ENCODE results near the gene ZNF317.
"Not testable (repeated sequence)": the region's sequence is repeated elsewhere in the genome, so short reads cannot be mapped to it uniquely, and the experiment has no call there.

ZNF317 gene

DNA sequence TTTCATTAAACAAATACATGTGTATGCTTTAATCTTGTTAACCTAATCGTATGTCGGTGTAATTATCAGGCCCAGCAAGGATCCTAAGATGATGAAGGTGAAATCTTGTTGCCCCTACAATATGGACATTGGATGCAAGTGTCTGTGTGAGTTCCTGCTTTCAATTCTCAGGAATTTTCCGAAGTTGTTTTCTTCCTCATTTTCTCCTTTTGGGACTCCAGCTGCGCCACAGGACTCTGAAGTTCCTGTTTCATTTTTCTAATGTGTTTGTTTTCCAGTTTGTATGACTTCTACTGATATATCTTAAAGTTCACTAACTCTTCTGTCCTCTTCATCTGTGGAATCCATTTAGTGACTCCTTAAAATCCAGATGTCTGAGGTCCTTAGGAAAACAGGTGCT is 26.6 kb downstream of the ZNF317 start:
- TF ChIP-seq, protein P1, sequence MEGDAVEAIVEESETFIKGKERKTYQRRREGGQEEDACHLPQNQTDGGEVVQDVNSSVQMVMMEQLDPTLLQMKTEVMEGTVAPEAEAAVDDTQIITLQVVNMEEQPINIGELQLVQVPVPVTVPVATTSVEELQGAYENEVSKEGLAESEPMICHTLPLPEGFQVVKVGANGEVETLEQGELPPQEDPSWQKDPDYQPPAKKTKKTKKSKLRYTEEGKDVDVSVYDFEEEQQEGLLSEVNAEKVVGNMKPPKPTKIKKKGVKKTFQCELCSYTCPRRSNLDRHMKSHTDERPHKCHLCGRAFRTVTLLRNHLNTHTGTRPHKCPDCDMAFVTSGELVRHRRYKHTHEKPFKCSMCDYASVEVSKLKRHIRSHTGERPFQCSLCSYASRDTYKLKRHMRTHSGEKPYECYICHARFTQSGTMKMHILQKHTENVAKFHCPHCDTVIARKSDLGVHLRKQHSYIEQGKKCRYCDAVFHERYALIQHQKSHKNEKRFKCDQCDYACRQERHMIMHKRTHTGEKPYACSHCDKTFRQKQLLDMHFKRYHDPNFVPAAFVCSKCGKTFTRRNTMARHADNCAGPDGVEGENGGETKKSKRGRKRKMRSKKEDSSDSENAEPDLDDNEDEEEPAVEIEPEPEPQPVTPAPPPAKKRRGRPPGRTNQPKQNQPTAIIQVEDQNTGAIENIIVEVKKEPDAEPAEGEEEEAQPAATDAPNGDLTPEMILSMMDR (IDR thresholded peaks at IDR 0.05; ENCODE audit: low read depth, low read length) = no peak
- H3K4me3 ChIP-seq (ENCODE audit: low read depth, low read length) = no peak overlapping the region

DNA sequence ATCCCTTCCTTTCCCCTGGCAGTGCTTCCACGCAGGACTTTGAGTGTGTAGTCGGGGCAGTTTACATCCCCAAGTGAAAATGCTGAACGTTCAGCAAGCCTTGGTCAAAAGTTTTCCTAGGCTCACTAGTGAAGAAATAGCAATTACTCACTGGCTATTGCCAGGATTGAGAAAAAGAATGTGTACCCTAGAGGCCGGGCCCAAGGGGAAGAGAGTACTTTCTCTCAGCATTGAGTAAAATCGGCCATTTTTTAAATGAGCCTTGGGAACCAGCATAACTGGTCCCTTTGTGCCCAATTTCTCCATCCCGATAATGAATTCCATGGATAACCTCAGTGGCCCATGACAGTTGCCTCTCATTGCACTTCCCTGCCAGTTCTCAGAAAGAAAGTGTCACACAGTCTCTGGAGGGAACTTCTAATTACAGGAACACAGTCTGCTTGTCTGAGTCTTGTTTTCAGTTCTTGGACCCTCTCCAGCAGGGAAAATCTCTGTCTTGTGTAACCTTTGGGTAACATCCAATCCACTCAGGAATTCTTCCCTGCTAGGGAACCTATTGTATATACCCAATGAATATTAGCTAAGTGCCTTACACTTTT is 31.3 kb downstream of the ZNF317 start:
- TF ChIP-seq, protein P1 (IDR thresholded peaks at IDR 0.05; ENCODE audit: low read depth, low read length) = no peak
- no peak overlapping the region for H3K4me3 ChIP-seq (ENCODE audit: low read depth, low read length)

DNA sequence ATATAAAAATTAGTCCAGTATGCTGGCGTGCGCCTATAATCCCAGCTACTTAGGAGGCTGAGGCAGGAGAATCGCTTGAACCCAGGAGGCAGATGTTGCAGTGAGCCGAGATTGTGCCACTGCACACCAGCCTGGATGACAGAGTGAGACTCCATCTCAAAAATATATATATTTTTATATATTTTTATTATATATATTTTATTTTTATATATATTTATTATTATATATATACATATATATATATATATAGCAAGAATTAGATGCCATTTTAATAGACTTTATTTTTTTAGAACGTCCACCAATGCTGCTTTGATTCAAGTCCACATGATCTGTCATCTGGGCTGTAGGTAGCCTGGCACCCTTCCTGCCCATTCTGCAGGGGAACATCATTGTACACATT is 35.1 kb downstream of the ZNF317 start:
- H3K4me3 ChIP-seq (ENCODE audit: low read depth, low read length) = no peak overlapping the region
- TF ChIP-seq, protein P1 (IDR thresholded peaks at IDR 0.05; ENCODE audit: low read depth, low read length) = no peak

DNA sequence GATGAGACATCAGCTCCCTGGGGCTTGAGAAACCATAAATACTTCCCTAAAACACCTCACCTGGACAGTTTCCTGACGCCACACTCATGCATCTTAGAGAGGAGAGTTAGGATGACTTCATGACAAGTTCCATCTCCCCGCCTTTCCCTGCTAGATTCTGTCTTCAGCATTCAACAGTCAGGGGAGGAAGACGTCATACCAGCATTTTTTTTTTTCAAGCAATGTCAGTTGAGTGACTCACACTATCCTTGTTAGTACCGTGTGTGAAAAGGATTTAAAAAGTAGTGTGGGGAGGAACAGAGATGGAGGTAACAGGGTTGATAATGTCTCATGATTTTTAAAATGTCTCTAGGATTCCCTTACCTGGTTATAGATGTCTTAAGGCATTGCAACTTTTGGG is 38.7 kb downstream of the ZNF317 start, which contains the start of gene OR7D2:
Gene OR7D2 (plus strand): TSS at position 79 of the 400 bp plus-strand sequence. CDS start 6,803 bp downstream, outside the sequence.
- H3K4me3 ChIP-seq (ENCODE audit: low read depth, low read length) = no peak within 1 kb of the TSS
- TF ChIP-seq, protein P1 (IDR thresholded peaks at IDR 0.05; ENCODE audit: low read depth, low read length) = no peak

DNA sequence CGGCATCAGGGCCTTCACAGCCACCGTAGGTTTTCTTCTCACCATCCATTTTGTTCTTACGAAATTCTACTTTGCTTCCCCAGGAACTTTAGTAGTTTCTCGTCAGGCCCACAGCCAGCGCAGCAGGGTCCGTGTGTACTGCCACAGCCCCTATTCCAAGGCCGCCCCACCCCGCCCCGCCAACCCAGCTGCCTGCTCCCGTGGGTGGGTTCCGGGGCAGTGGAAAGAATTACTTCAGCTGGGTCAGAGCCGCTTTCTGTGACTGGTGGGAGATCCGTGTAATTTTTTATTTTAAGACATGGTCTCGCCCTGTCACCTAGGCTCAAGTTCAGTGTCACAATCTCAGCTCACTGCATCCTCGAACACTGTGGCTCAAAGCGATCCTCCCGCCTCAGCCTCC is 42.8 kb downstream of the ZNF317 start:
- no peak overlapping the region for H3K4me3 ChIP-seq (ENCODE audit: low read depth, low read length)

DNA sequence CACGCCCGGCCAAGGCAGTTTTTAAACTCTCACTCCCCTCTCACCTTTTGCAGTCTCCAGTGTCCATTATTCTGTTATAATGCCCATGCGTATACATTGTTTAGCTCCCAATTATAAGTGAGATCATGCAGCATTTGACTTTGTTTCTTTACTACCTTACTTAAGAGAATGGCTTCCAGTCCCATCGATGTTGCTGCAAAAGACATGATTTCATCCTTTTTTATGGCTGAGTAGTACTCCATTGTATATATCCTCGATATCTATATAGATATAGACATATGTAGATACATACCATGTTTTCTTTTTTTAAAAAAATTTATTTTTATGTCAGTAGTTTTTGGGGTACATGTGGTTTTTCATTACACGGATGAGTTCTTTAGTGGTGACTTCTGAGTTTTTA is 47.0 kb downstream of the ZNF317 start:
- TF ChIP-seq, protein P1 (IDR thresholded peaks at IDR 0.05; ENCODE audit: low read depth, low read length) = no peak
- H3K4me3 ChIP-seq (ENCODE audit: low read depth, low read length) = no peak overlapping the region

More for the DNA sequence above, 42.8 kb downstream of the ZNF317 start:
- TF ChIP-seq, protein P1 (IDR thresholded peaks at IDR 0.05; ENCODE audit: low read depth, low read length) = no peak

DNA sequence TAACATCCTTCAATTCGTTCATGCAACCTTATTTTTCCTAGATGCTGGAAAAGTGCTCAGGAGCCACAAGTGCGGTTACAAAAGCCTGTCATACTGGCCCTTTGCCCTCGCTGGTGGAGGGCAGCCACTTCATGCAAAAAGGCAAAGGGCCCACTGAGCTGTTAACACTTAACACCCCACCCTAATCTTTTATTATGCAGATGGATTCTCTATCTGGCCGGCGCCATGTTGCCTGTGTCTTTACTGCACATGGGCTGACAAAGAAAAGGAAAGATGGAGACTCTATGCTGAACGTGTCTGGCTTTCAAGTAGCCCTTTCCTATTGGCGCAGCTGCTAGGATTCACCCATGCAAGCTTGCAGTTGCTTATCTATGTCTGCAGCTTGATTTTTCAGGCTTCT is 49.3 kb downstream of the ZNF317 start:
- H3K4me3 ChIP-seq (ENCODE audit: low read depth, low read length) = no peak overlapping the region
- TF ChIP-seq, protein P1 (IDR thresholded peaks at IDR 0.05; ENCODE audit: low read depth, low read length) = no peak

DNA sequence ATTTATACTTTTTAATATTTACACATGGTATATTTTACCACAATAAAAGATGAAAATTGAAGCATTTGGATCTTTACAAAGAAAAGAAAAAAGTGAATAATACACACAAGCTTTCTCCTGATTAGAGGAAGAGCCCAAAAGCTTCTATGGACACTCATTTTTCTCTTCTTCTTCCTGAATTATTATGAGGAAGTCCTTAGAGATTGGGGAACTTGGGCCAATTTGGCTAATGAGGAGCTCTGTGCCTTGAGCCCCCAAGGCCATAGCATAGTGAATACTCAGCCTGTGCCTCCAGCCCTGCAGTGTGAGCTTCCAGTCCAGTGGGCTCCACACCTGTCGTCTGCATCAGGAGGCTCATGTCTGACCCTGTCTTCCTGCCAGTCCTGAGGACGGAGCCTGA is 57.8 kb downstream of the ZNF317 start:
- not testable (repeated sequence) for H3K4me3 ChIP-seq (ENCODE audit: low read depth, low read length)

Data from WI38 (cell line).